WTC11 (cell line): ENCODE measurements around the gene MYO7B. TPM values are rescaled to one million over a fixed set of nuclear protein-coding genes. Genes with fewer than 3 reads are reported as not detected.

Experiments used
- ATAC-seq: fragments of 200-7000 bp; cut with Tn5 transposase; 2 replicates; pipeline ENCODE4 v1.10.0; 2021; ENCODE audit warnings: mild to moderate bottlenecking, moderate library complexity
- CTCF ChIA-PET: fragments of 300-600 bp; sonication (Branson Sonifier 250); formaldehyde crosslinking; loops from one replicate; lab custom pipeline; 2021; ENCODE audit warnings: antibody characterized with exemption; lab: Charles Lee
- POLR2A ChIA-PET: fragments of 350-600 bp; sonication (Branson Sonifier 250); formaldehyde crosslinking; loops from one replicate; lab custom pipeline; 2021; ENCODE audit warnings: antibody characterized with exemption; lab: Charles Lee
- DNase-seq: peaks from one replicate; pipeline ENCODE4 v3.0.0; 2021; ENCODE audit warnings: low spot score
- H3K27ac Mint-ChIP-seq: 2 replicates; pipeline ENCODE4 v1.8.0; 2021; ENCODE audit warnings: mixed read lengths
- H3K27me3 Mint-ChIP-seq: 2 replicates; pipeline ENCODE4 v1.8.0; 2021; ENCODE audit warnings: low read depth, mild to moderate bottlenecking, moderate library complexity, mixed read lengths
- H3K36me3 Mint-ChIP-seq: 2 replicates; pipeline ENCODE4 v1.8.0; 2021; ENCODE audit warnings: mixed read lengths
- H3K4me1 Mint-ChIP-seq: 2 replicates; pipeline ENCODE4 v1.8.0; 2022; ENCODE audit warnings: mixed read lengths
- H3K4me3 Mint-ChIP-seq: 2 replicates; pipeline ENCODE4 v1.8.0; 2021; ENCODE audit warnings: mild to moderate bottlenecking, moderate library complexity, mixed read lengths
- H3K9me3 Mint-ChIP-seq: 2 replicates; pipeline ENCODE4 v1.8.0; 2021; ENCODE audit warnings: mixed read lengths
- ATF1 ChIP-seq: sonication (generic); formaldehyde crosslinking; IDR thresholded peaks from 2 replicates; pipeline ENCODE4 v1.8.1; 2023; ENCODE audit warnings: mild to moderate bottlenecking, moderate library complexity, missing genetic modification reagents
- CREM ChIP-seq: sonication (generic); formaldehyde crosslinking; IDR thresholded peaks from 2 replicates; pipeline ENCODE4 v1.8.1; 2022; ENCODE audit warnings: mild to moderate bottlenecking, missing genetic modification reagents, moderate library complexity
- ELF4 ChIP-seq: sonication (generic); formaldehyde crosslinking; IDR thresholded peaks from 2 replicates; pipeline ENCODE4 v1.8.1; 2022; ENCODE audit warnings: low read depth, mild to moderate bottlenecking, moderate library complexity, missing genetic modification reagents
- FOXK1 ChIP-seq: sonication (generic); formaldehyde crosslinking; IDR thresholded peaks from 2 replicates; pipeline ENCODE4 v1.8.0; 2022; ENCODE audit warnings: mild to moderate bottlenecking, moderate library complexity, missing genetic modification reagents
- FOXP1 ChIP-seq: sonication (generic); formaldehyde crosslinking; IDR thresholded peaks from 2 replicates; pipeline ENCODE4 v1.8.0; 2022; ENCODE audit warnings: missing genetic modification reagents, mild to moderate bottlenecking, moderate library complexity, borderline replicate concordance
- NFYB ChIP-seq: sonication (generic); formaldehyde crosslinking; conservative IDR thresholded peaks from 2 replicates; pipeline ENCODE4 v1.8.0; 2022; ENCODE audit warnings: low read depth, missing genetic modification reagents
- NR1H2 ChIP-seq: sonication (generic); formaldehyde crosslinking; IDR thresholded peaks from 2 replicates; pipeline ENCODE4 v1.9.0; 2021; ENCODE audit warnings: mild to moderate bottlenecking, moderate library complexity, missing genetic modification reagents
- NR2C2 ChIP-seq: sonication (generic); formaldehyde crosslinking; IDR thresholded peaks from 2 replicates; pipeline ENCODE4 v1.8.0; 2022; ENCODE audit warnings: mild to moderate bottlenecking, missing genetic modification reagents
- TEAD1 ChIP-seq: sonication (generic); formaldehyde crosslinking; IDR thresholded peaks from 2 replicates; pipeline ENCODE4 v1.8.0; 2022; ENCODE audit warnings: mild to moderate bottlenecking, missing genetic modification reagents
- ZNF121 ChIP-seq: sonication (generic); formaldehyde crosslinking; IDR thresholded peaks from 2 replicates; pipeline ENCODE4 v1.8.0; 2023; ENCODE audit warnings: missing genetic modification reagents
- ZNF263 ChIP-seq: sonication (generic); formaldehyde crosslinking; IDR thresholded peaks from 2 replicates; pipeline ENCODE4 v1.8.1; 2022; ENCODE audit warnings: low read depth, mild to moderate bottlenecking, moderate library complexity, missing genetic modification reagents
- ZNF416 ChIP-seq: fragments of 250-450 bp; sonication (Bioruptor Pico); IDR thresholded peaks from 2 replicates; pipeline ENCODE4 v1.9.0; 2021; ENCODE audit warnings: mild to moderate bottlenecking, inconsistent platforms
- ZNF671 ChIP-seq: fragments of 250-450 bp; sonication (Bioruptor Pico); IDR thresholded peaks from 2 replicates; pipeline ENCODE4 v1.8.0; 2021; ENCODE audit warnings: mild to moderate bottlenecking
- total RNA-seq: library from RNA; stranded (reverse); gene quantifications from 3 replicates; pipeline ENCODE4 v1.2.3, GENCODE V29; 2021
- TF ChIP-seq, protein P1 (sequence below): sonication (generic); formaldehyde crosslinking; IDR thresholded peaks from 2 replicates; pipeline ENCODE4 v1.8.1; 2023; ENCODE audit warnings: mild to moderate bottlenecking, missing genetic modification reagents, borderline replicate concordance
- TF ChIP-seq, protein P2 (sequence below): fragments of 250-450 bp; sonication (Bioruptor Pico); IDR thresholded peaks from 2 replicates; pipeline ENCODE4 v1.8.0; 2021; ENCODE audit warnings: mild to moderate bottlenecking
- TF ChIP-seq, protein P3 (sequence below): sonication (generic); formaldehyde crosslinking; IDR thresholded peaks from 2 replicates; pipeline ENCODE4 v1.8.1; 2023; ENCODE audit warnings: mild to moderate bottlenecking, missing genetic modification reagents, moderate library complexity
- TF ChIP-seq, protein P4 (sequence below): fragments of 250-450 bp; sonication (Bioruptor Pico); IDR thresholded peaks from 2 replicates; pipeline ENCODE4 v1.9.0; 2021; ENCODE audit warnings: moderate library complexity, mild to moderate bottlenecking, inconsistent platforms, borderline replicate concordance
- TF ChIP-seq, protein P5 (sequence below): sonication (generic); formaldehyde crosslinking; conservative IDR thresholded peaks from 2 replicates; pipeline ENCODE4 v1.8.1; 2023; ENCODE audit warnings: mild to moderate bottlenecking, low read depth, missing genetic modification reagents, moderate library complexity
- TF ChIP-seq, protein P6 (sequence below): fragments of 250-450 bp; sonication (Bioruptor Pico); IDR thresholded peaks from 2 replicates; pipeline ENCODE4 v1.9.0; 2021; ENCODE audit warnings: mild to moderate bottlenecking, borderline replicate concordance

Gene MYO7B
- total RNA-seq, 1 experiment from 2014 or later, result not detected

DNA sequence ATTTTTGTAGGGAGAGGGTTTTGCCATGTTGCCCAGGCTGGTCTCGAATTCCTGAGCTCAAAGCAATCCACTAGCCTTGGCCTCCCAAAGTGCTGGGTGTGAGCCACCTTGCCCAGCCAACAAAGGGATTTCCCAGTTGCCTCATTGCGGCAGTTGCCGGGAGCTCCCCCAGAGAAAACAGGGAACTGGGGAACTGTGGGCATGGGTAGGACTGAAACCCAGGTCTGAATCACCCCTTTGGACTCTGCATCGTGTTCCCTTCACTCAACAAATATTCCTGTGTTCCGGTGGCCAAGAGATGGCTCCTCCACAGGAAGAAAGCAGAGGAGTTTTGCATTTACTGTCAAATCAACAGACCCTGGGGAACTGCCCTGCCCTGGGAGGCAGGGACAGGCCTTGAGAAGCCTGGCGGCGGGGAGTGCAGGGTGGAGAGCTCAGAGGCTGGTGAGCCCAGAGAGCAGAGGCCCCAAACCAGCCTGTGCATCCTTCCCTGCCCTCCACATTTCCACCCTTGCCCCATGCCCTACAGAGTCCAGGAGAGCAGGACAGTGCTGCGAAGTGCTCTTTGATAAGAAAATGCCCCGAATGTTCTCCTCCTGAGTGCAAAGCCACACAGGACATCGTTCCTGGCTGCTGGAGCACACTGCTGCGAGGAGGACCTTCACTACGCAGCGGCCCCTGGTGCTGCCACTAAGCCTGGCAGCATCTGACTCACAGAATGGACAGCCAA is 24.9 kb downstream of the MYO7B start (continued):
- TF ChIP-seq, protein P1, sequence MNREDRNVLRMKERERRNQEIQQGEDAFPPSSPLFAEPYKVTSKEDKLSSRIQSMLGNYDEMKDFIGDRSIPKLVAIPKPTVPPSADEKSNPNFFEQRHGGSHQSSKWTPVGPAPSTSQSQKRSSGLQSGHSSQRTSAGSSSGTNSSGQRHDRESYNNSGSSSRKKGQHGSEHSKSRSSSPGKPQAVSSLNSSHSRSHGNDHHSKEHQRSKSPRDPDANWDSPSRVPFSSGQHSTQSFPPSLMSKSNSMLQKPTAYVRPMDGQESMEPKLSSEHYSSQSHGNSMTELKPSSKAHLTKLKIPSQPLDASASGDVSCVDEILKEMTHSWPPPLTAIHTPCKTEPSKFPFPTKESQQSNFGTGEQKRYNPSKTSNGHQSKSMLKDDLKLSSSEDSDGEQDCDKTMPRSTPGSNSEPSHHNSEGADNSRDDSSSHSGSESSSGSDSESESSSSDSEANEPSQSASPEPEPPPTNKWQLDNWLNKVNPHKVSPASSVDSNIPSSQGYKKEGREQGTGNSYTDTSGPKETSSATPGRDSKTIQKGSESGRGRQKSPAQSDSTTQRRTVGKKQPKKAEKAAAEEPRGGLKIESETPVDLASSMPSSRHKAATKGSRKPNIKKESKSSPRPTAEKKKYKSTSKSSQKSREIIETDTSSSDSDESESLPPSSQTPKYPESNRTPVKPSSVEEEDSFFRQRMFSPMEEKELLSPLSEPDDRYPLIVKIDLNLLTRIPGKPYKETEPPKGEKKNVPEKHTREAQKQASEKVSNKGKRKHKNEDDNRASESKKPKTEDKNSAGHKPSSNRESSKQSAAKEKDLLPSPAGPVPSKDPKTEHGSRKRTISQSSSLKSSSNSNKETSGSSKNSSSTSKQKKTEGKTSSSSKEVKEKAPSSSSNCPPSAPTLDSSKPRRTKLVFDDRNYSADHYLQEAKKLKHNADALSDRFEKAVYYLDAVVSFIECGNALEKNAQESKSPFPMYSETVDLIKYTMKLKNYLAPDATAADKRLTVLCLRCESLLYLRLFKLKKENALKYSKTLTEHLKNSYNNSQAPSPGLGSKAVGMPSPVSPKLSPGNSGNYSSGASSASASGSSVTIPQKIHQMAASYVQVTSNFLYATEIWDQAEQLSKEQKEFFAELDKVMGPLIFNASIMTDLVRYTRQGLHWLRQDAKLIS, result no peak

DNA sequence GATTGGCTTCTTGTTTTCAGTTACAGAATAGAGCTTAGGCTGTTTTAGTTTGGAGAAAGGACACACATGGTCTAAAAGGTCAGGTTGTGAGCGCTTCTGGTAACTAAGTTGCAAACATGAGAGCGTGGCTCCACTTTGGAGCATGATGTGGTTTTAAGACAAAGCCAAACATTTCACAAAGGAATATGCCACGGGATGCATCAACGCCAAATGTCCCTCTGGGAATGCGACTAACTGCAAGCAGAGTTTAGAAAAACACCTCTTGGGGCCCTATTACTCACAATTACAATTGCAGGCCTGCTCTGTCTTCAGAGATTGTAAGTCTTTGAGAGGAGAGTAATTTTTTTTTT is 25.4 kb downstream of the MYO7B start:
- Mint-ChIP-seq H3K27ac (no peak overlapping the region), H3K9me3 (peaks cover 10% of the 10 kb centered on the region; the same call in 1 of the 2 replicates), H3K36me3 (no peaks in the 10 kb centered on the region), H3K4me3 (no peak overlapping the region), H3K27me3 (no peaks in the 10 kb centered on the region), H3K4me1 (peaks cover 9% of the 10 kb centered on the region)
- ChIA-PET CTCF (interaction anchor here (1.1 to 2.1 kb wide), 2 partner anchors 77 to 135 kb away, joined by 3 to 6 read pairs; no protein-coding TSS in a partner anchor), POLR2A (no interaction called here)
- TF ChIP-seq ZNF121 (no peak), NR2C2 (CRISPR knock-in tag) (no peak), TEAD1 (CRISPR knock-in tag) (no peak), ZNF263 (CRISPR knock-in tag) (no peak), NR1H2 (CRISPR knock-in tag) (no peak), FOXP1 (CRISPR knock-in tag) (no peak), ZNF416 (CRISPR knock-in tag) (no peak), ELF4 (CRISPR knock-in tag) (no peak), FOXK1 (CRISPR knock-in tag) (no peak)
- TF ChIP-seq, protein P2, sequence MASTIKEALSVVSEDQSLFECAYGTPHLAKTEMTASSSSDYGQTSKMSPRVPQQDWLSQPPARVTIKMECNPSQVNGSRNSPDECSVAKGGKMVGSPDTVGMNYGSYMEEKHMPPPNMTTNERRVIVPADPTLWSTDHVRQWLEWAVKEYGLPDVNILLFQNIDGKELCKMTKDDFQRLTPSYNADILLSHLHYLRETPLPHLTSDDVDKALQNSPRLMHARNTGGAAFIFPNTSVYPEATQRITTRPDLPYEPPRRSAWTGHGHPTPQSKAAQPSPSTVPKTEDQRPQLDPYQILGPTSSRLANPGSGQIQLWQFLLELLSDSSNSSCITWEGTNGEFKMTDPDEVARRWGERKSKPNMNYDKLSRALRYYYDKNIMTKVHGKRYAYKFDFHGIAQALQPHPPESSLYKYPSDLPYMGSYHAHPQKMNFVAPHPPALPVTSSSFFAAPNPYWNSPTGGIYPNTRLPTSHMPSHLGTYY (CRISPR knock-in tag), result no peak
- TF ChIP-seq, protein P3, sequence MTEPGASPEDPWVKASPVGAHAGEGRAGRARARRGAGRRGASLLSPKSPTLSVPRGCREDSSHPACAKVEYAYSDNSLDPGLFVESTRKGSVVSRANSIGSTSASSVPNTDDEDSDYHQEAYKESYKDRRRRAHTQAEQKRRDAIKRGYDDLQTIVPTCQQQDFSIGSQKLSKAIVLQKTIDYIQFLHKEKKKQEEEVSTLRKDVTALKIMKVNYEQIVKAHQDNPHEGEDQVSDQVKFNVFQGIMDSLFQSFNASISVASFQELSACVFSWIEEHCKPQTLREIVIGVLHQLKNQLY (CRISPR knock-in tag), result no peak
- TF ChIP-seq, protein P4, sequence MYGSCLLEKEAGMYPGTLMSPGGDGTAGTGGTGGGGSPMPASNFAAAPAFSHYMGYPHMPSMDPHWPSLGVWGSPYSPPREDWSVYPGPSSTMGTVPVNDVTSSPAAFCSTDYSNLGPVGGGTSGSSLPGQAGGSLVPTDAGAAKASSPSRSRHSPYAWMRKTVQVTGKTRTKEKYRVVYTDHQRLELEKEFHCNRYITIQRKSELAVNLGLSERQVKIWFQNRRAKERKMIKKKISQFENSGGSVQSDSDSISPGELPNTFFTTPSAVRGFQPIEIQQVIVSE (CRISPR knock-in tag), result no peak
- ATAC-seq, result no peak
- DNase-seq, result no peak

DNA sequence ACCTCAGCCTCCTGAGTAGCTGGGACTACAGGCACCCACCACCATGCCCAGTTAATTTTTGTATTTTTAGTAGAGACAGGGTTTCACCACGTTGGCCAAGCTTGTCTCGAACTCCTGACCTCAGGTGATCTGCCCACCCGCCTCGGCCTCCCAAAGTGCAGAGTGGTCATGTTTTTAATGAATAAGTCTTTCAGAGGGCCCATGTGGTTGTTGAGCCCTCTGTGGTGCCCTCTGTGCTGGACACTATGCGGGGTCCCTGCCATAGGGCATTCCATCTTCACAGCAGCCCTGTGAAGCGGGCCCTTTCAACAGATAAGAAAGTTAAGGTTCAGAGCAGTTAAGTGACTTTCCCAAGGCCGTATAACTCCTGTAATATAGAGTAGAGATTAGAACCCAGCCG is 25.9 kb downstream of the MYO7B start:
- peaks cover 9% of the 10 kb centered on the region for H3K4me1 Mint-ChIP-seq
- ChIA-PET CTCF (interaction anchor here (1.1 kb wide), 1 partner anchor 77 kb away, joined by 3 read pairs; no protein-coding TSS in a partner anchor), POLR2A (interaction anchor here (0.5 kb wide), 1 partner anchor 24 kb away, joined by 3 read pairs; no protein-coding TSS in a partner anchor)
- no peak overlapping the region for H3K4me3 Mint-ChIP-seq
- DNase-seq (no peak), ATAC-seq (no peak)
- H3K36me3 Mint-ChIP-seq, result no peaks in the 10 kb centered on the region
- H3K27ac Mint-ChIP-seq, result no peak overlapping the region
- no peaks in the 10 kb centered on the region for H3K27me3 Mint-ChIP-seq
- peaks cover 10% of the 10 kb centered on the region; the same call in 1 of the 2 replicates for H3K9me3 Mint-ChIP-seq
- TF ChIP-seq ZNF671 (CRISPR knock-in tag) (no peak), ATF1 (CRISPR knock-in tag) (no peak), NFYB (no peak), TEAD1 (CRISPR knock-in tag) (no peak), CREM (CRISPR knock-in tag) (no peak), ZNF416 (CRISPR knock-in tag) (no peak)
- TF ChIP-seq, protein P5, sequence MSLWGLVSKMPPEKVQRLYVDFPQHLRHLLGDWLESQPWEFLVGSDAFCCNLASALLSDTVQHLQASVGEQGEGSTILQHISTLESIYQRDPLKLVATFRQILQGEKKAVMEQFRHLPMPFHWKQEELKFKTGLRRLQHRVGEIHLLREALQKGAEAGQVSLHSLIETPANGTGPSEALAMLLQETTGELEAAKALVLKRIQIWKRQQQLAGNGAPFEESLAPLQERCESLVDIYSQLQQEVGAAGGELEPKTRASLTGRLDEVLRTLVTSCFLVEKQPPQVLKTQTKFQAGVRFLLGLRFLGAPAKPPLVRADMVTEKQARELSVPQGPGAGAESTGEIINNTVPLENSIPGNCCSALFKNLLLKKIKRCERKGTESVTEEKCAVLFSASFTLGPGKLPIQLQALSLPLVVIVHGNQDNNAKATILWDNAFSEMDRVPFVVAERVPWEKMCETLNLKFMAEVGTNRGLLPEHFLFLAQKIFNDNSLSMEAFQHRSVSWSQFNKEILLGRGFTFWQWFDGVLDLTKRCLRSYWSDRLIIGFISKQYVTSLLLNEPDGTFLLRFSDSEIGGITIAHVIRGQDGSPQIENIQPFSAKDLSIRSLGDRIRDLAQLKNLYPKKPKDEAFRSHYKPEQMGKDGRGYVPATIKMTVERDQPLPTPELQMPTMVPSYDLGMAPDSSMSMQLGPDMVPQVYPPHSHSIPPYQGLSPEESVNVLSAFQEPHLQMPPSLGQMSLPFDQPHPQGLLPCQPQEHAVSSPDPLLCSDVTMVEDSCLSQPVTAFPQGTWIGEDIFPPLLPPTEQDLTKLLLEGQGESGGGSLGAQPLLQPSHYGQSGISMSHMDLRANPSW (CRISPR knock-in tag), result no peak
- TF ChIP-seq, protein P6, sequence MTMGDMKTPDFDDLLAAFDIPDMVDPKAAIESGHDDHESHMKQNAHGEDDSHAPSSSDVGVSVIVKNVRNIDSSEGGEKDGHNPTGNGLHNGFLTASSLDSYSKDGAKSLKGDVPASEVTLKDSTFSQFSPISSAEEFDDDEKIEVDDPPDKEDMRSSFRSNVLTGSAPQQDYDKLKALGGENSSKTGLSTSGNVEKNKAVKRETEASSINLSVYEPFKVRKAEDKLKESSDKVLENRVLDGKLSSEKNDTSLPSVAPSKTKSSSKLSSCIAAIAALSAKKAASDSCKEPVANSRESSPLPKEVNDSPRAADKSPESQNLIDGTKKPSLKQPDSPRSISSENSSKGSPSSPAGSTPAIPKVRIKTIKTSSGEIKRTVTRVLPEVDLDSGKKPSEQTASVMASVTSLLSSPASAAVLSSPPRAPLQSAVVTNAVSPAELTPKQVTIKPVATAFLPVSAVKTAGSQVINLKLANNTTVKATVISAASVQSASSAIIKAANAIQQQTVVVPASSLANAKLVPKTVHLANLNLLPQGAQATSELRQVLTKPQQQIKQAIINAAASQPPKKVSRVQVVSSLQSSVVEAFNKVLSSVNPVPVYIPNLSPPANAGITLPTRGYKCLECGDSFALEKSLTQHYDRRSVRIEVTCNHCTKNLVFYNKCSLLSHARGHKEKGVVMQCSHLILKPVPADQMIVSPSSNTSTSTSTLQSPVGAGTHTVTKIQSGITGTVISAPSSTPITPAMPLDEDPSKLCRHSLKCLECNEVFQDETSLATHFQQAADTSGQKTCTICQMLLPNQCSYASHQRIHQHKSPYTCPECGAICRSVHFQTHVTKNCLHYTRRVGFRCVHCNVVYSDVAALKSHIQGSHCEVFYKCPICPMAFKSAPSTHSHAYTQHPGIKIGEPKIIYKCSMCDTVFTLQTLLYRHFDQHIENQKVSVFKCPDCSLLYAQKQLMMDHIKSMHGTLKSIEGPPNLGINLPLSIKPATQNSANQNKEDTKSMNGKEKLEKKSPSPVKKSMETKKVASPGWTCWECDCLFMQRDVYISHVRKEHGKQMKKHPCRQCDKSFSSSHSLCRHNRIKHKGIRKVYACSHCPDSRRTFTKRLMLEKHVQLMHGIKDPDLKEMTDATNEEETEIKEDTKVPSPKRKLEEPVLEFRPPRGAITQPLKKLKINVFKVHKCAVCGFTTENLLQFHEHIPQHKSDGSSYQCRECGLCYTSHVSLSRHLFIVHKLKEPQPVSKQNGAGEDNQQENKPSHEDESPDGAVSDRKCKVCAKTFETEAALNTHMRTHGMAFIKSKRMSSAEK (CRISPR knock-in tag), result no peak
